ENCODE measurements around the gene SMARCC1. TPM values are rescaled to one million over a fixed set of nuclear protein-coding genes. Genes with fewer than 3 reads are reported as not detected.
"Not testable (repeated sequence)": the region's sequence is repeated elsewhere in the genome, so short reads cannot be mapped to it uniquely, and the experiment has no call there.

SMARCC1 gene
- total RNA-seq, 2 donors from 2014 or later = 72.6 to 90.2 TPM

DNA sequence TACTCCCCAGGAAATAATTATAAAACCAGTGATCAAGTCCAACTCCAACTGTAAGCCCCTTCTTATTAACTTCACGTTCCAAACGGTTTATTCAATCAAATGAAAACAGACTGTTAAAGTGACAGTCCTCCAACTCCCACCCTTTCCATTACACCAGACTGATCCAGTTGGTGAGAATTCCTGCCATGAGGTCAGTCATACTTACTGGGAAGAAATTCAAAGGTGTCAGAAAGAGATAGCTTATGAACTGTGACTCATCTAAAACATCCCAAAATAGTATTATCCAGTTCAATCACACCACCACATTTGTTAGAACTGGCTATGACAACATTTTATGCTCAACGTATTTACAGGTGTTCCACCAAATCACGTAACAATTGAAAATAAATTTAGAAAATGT, 19.5 kb downstream of the SMARCC1 start:
- H3K36me3 ChIP-seq = no peaks in the 10 kb centered on the region
- no peaks in the 10 kb centered on the region for H3K9me3 ChIP-seq
- intact Hi-C loops (cut with DNase I) = no loop called here
- no peak overlapping the region for H3K9ac ChIP-seq (ENCODE audit: low read depth in 2 of 2, low read length in 2 of 2)
- no peaks in the 10 kb centered on the region for H3K4me1 ChIP-seq
- H3K27ac ChIP-seq = no peak overlapping the region
- H3K4me3 ChIP-seq = no peak overlapping the region
- no peak for TF ChIP-seq CTCF (IDR thresholded peaks at IDR 0.05)
- no peak for DNase-seq
- H3K27me3 ChIP-seq = no peaks in the 10 kb centered on the region

- Histone ChIP-seq H3K36me3 (no peaks in the 10 kb centered on the region), H3K27me3 (no peaks in the 10 kb centered on the region), H3K27ac (no peak overlapping the region), H3K9me3 (no peaks in the 10 kb centered on the region), H3K4me3 (no peak overlapping the region), H3K4me1 (no peaks in the 10 kb centered on the region), H3K9ac (ENCODE audit: low read depth in 2 of 2, low read length in 2 of 2) (no peak overlapping the region)
- TF ChIP-seq CTCF (IDR thresholded peaks at IDR 0.05) = no peak
- no peak for DNase-seq
- intact Hi-C loops (cut with DNase I) = no loop called here
These were observed 20.6 kb downstream of the SMARCC1 start for GRCh38 chr3:47761046-47761445.

- intact Hi-C loops (cut with DNase I); H3K9ac ChIP-seq (ENCODE audit: low read depth in 2 of 2, low read length in 2 of 2); H3K9me3 ChIP-seq; H3K4me1 ChIP-seq; H3K36me3 ChIP-seq; H3K27me3 ChIP-seq; DNase-seq; H3K27ac ChIP-seq; H3K4me3 ChIP-seq: not testable (repeated sequence)
These were observed 21.5 kb downstream of the SMARCC1 start for GRCh38 chr3:47760207-47760606.

DNA sequence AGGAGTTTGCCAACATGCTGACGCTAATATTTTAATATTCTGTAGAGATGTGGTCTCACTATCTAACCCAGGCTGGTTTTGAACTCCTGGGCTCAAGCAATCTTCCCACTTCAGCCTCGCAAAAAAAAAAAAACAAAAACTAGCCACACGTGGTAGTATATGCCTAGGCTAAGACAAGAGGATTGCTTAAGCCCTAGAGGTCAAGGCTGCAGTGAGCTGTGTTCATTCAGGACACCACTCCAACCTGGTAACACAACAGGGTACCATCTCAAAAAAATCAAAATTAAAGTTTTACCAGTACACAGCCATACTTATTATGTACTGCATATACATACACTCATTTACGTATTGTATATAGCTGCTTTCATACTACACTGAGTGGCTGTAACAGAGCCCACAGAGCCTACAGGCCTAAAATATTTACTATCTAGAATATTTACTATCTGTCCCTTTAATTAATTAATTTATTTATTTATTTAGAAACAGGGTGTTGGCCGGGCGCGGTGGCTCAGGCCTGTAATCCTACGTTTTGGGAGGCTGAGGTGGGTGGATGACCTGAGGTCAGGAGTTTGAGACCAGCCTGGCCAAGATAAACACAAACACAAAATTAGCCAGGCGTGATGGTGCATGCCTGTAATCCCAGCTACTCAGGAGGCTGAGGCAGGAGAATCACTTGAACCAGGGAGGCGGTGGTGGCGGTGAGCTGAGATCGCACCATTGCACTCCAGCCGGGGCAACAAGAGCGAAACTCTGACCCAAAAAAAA, 23.2 kb downstream of the SMARCC1 start:
- Histone ChIP-seq H3K9me3 (no peaks in the 10 kb centered on the region), H3K9ac (ENCODE audit: low read depth in 2 of 2, low read length in 2 of 2) (no peak overlapping the region), H3K27ac (no peak overlapping the region), H3K36me3 (no peaks in the 10 kb centered on the region), H3K27me3 (no peaks in the 10 kb centered on the region), H3K4me1 (no peaks in the 10 kb centered on the region), H3K4me3 (no peak overlapping the region)
- intact Hi-C loops (cut with DNase I) = no loop called here
- TF ChIP-seq CTCF (IDR thresholded peaks at IDR 0.05) = no peak
- DNase-seq = no peak

GRCh38 chr3:47752716-47753115, 29.0 kb downstream of the SMARCC1 start:
- H3K4me3 ChIP-seq = no peak overlapping the region
- DNase-seq = no peak
- no peaks in the 10 kb centered on the region for H3K4me1 ChIP-seq
- no peaks in the 10 kb centered on the region for H3K27me3 ChIP-seq
- no peak for TF ChIP-seq CTCF (IDR thresholded peaks at IDR 0.05)
- H3K36me3 ChIP-seq = no peaks in the 10 kb centered on the region
- no peaks in the 10 kb centered on the region for H3K9me3 ChIP-seq
- no peak overlapping the region for H3K9ac ChIP-seq (ENCODE audit: low read depth in 2 of 2, low read length in 2 of 2)
- H3K27ac ChIP-seq = no peak overlapping the region
- intact Hi-C loops (cut with DNase I) = no loop called here

- H3K9me3 ChIP-seq; intact Hi-C loops (cut with DNase I); H3K36me3 ChIP-seq; H3K4me3 ChIP-seq; DNase-seq; H3K4me1 ChIP-seq; H3K9ac ChIP-seq (ENCODE audit: low read depth in 2 of 2, low read length in 2 of 2); H3K27me3 ChIP-seq; H3K27ac ChIP-seq: not testable (repeated sequence)
These were observed 30.8 kb downstream of the SMARCC1 start for GRCh38 chr3:47750811-47751354.

Measured in colonic mucosa (tissue), 4 donors.